Gastrocnemius medialis (tissue), 4 donors: ENCODE measurements around the gene PSMD5. TPM values are rescaled to one million over a fixed set of nuclear protein-coding genes. Genes with fewer than 3 reads are reported as not detected.

Source experiments
- ATAC-seq, 2 donors: fragments of 150-250 bp; one replicate each; pipeline ENCODE4 v1.9.1; 2016
- DNase-seq, 2 donors: peaks; one replicate each; pipeline ENCODE4 v3.0.0-alpha.2; 2019
- H3K27ac ChIP-seq, 4 donors: fragments of 200-600 bp; sonication (generic); 1 replicate in 1 of 4; 2 replicates in 3 of 4; pipeline ENCODE4 v1.5.1; 2016 to 2018; ENCODE audit warnings: mild to moderate bottlenecking in 2 of 4, moderate library complexity in 1 of 4
- H3K27me3 ChIP-seq, 3 donors: fragments of 200-600 bp; sonication (generic) in 2 of 3; 1 replicate in 1 of 3; 2 replicates in 2 of 3; pipeline versions ENCODE4 v1.5.1 to v1.6.0; 2016 to 2019; ENCODE audit warnings: mild to moderate bottlenecking in 1 of 3, moderate library complexity in 1 of 3
- H3K36me3 ChIP-seq, 2 donors: fragments of 200-600 bp; sonication (generic) in 1 of 2; one replicate each; pipeline ENCODE4 v1.5.1; 2017 to 2018
- H3K4me1 ChIP-seq, 2 donors: fragments of 200-600 bp; sonication (generic) in 1 of 2; one replicate each; pipeline ENCODE4 v1.5.1; 2016 to 2017; ENCODE audit warnings: mild to moderate bottlenecking in 2 of 2
- H3K4me3 ChIP-seq, 4 donors: fragments of 200-600 bp; sonication (generic) in 3 of 4; 1 replicate in 1 of 4; 2 replicates in 3 of 4; pipeline ENCODE4 v1.5.1; 2016 to 2019; ENCODE audit warnings: mild to moderate bottlenecking in 2 of 4
- H3K9me3 ChIP-seq, 3 donors: fragments of 200-600 bp; sonication (generic) in 2 of 3; 1 replicate in 1 of 3; 2 replicates in 2 of 3; pipeline ENCODE4 v1.5.1; 2016 to 2019
- CTCF ChIP-seq, 5 experiments: fragments of 450-650 bp in 3 of 5; fragments of 200-600 bp in 2 of 5; sonication (generic) in 2 of 5; IDR thresholded peaks in 4 of 5; conservative IDR thresholded peaks in 1 of 5; 1 replicate in 4 of 5; 2 replicates in 1 of 5; pipeline ENCODE4 v1.5.1; 2016 to 2019; ENCODE audit warnings: antibody characterized with exemption in 5 of 5, mild to moderate bottlenecking in 3 of 5, moderate library complexity in 3 of 5
- POLR2A ChIP-seq, 2 donors: fragments of 450-650 bp; IDR thresholded peaks; one replicate each; pipeline ENCODE4 v1.6.1; 2017; ENCODE audit warnings: antibody characterized with exemption in 2 of 2, mild to moderate bottlenecking in 2 of 2, moderate library complexity in 2 of 2
- in situ Hi-C, 4 donors: fragments of 200-750 bp; cut with MboI; loops; one replicate each; pipeline versions ENCODE4 v1.15.0 to v1.8.0; 2017; ENCODE audit warnings: low sequenced_read_pairs in 4 of 4
- intact Hi-C: fragments of 100-400 bp; cut with DNase I; formaldehyde crosslinking; loops from one replicate; pipeline ENCODE4 v1.15.1; 2023; ENCODE audit warnings: low total_unique reads
- total RNA-seq, 4 donors: library from RNA; depleted of rRNA; stranded (reverse); fragments of >200 nt; gene quantifications; one replicate each; pipeline versions ENCODE4 v1.1.0 to v1.2.3, GENCODE V29; 2016

PSMD5 gene
- total RNA-seq, 4 donors from 2014 or later: 9.3 to 35.3 (median 12.6) TPM

DNA sequence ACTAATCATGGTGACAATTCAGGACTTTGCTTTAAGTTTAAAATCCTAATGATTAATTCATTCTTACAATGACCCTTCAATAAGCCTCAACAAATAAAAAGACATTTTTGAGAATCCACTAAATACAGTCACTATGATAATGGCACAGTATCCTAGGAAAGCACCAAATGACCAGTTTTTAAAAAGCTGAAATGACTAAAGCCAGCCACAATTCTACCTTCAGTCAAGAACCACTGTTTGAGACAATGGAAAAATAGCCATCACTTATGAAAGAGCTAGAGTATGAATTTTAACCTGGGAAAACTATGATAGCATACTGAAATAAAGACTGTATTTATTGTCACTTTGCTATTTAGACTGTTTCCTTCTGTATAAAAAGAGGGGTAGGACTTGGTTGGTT lies 63.5 kb downstream of the PSMD5 start:
- H3K9me3 ChIP-seq: no peaks in the 10 kb centered on the region
- TF ChIP-seq CTCF (IDR thresholded peaks at IDR 0.05 in 4 of 5, conservative IDR thresholded peaks at IDR 0.05 in 1 of 5): no peak
- TF ChIP-seq POLR2A (IDR thresholded peaks at IDR 0.05): no peak
- H3K4me1 ChIP-seq: peaks cover 0 to 7% of the 10 kb centered on the region in 2 donors
- intact Hi-C loops: no loop called here
- H3K36me3 ChIP-seq: peaks cover 0 to 46% of the 10 kb centered on the region in 2 donors
- ATAC-seq: no peak
- no peaks in the 10 kb centered on the region for H3K27me3 ChIP-seq
- H3K27ac ChIP-seq: no peak overlapping the region
- H3K4me3 ChIP-seq: no peak overlapping the region
- in situ Hi-C loops: no loop called here
- DNase-seq: no peak

GRCh38 chr9:120778758-120779157 lies 64.0 kb downstream of the PSMD5 start:
- ATAC-seq: no peak
- TF ChIP-seq POLR2A (IDR thresholded peaks at IDR 0.05) (no peak), CTCF (IDR thresholded peaks at IDR 0.05 in 4 of 5, conservative IDR thresholded peaks at IDR 0.05 in 1 of 5) (no peak)
- peaks cover 0 to 46% of the 10 kb centered on the region in 2 donors for H3K36me3 ChIP-seq

DNA sequence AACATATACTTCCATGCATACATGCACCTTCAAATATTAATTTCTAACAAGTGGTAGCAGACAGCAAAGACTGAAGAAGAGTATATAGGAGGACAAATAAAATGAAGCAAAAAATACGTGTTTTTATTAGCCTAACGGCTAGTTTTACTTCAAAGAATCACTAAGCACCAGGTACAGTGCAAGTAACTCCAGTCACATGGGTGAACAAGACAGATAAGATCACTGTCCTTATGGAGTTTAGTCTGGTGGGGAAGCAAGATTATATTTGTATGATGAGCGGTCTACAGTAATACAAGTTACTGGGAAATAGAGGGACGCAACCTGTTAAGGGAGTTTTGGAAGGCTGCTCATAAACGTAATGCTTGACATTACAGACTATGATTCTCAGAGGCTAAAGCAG lies 65.5 kb downstream of the PSMD5 start:
- no peaks in the 10 kb centered on the region for H3K9me3 ChIP-seq
- intact Hi-C loops: no loop called here
- ATAC-seq (no peak), DNase-seq (no peak)
- H3K4me1 ChIP-seq: no peaks in the 10 kb centered on the region
- peaks cover 0 to 55% of the 10 kb centered on the region in 2 donors for H3K36me3 ChIP-seq
- H3K27me3 ChIP-seq: no peaks in the 10 kb centered on the region
- no peak overlapping the region for H3K27ac ChIP-seq
- in situ Hi-C loops: no loop called here
- no peak overlapping the region for H3K4me3 ChIP-seq
- no peak for TF ChIP-seq CTCF (IDR thresholded peaks at IDR 0.05 in 4 of 5, conservative IDR thresholded peaks at IDR 0.05 in 1 of 5)
- no peak for TF ChIP-seq POLR2A (IDR thresholded peaks at IDR 0.05)

More at GRCh38 chr9:120778758-120779157, 64.0 kb downstream of the PSMD5 start:
- H3K9me3 ChIP-seq: no peaks in the 10 kb centered on the region
- no peaks in the 10 kb centered on the region for H3K27me3 ChIP-seq
- H3K4me3 ChIP-seq: no peak overlapping the region
- intact Hi-C loops (no loop called here), in situ Hi-C loops (no loop called here)
- DNase-seq: no peak
- H3K4me1 ChIP-seq: peaks cover 0 to 4% of the 10 kb centered on the region in 2 donors
- H3K27ac ChIP-seq: no peak overlapping the region

DNA sequence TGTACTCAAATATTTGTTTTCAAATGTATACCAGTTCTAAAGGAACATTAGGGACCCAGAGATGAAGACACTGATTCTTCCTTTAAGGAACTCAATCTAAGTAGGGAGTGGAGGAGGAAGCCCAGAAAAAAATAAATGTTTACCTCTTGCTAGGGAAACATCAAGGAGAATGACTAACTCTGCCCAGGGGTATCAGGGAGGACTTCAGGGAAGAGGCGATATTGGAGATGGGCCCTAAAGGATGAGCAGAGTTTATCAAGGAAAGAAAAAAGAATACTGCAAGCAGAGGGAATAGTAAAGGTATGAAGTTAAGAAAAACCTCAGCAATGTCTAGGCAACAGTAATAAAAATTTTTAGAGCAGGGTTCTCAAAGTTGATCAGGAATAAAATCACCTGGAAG lies 65.9 kb downstream of the PSMD5 start:
- Histone ChIP-seq H3K27ac (no peak overlapping the region), H3K4me3 (no peak overlapping the region), H3K4me1 (no peaks in the 10 kb centered on the region), H3K27me3 (no peaks in the 10 kb centered on the region), H3K9me3 (no peaks in the 10 kb centered on the region), H3K36me3 (peaks cover 0 to 55% of the 10 kb centered on the region in 2 donors)
- in situ Hi-C loops (no loop called here), intact Hi-C loops (no loop called here)
- DNase-seq: no peak
- no peak for TF ChIP-seq POLR2A (IDR thresholded peaks at IDR 0.05)
- TF ChIP-seq CTCF (IDR thresholded peaks at IDR 0.05 in 4 of 5, conservative IDR thresholded peaks at IDR 0.05 in 1 of 5): no peak
- ATAC-seq: no peak

GRCh38 chr9:120775859-120776258 lies 66.9 kb downstream of the PSMD5 start:
- H3K36me3 ChIP-seq: peaks cover 0 to 64% of the 10 kb centered on the region in 2 donors
- intact Hi-C loops (no loop called here), in situ Hi-C loops (no loop called here)
- no peaks in the 10 kb centered on the region for H3K4me1 ChIP-seq
- no peak overlapping the region for H3K27ac ChIP-seq
- TF ChIP-seq POLR2A (IDR thresholded peaks at IDR 0.05) (no peak), CTCF (IDR thresholded peaks at IDR 0.05 in 4 of 5, conservative IDR thresholded peaks at IDR 0.05 in 1 of 5) (no peak)
- no peak for ATAC-seq
- no peak overlapping the region for H3K4me3 ChIP-seq
- H3K27me3 ChIP-seq: no peaks in the 10 kb centered on the region
- no peak for DNase-seq
- H3K9me3 ChIP-seq: no peaks in the 10 kb centered on the region
